TTC549 (cell line): ENCODE measurements around the gene SF3B2.
"Not testable (repeated sequence)": the region's sequence is repeated elsewhere in the genome, so short reads cannot be mapped to it uniquely, and the experiment has no call there.

Experiments used
- FAIRE-seq: peaks from 2 replicates; lab custom pipeline; 2012; peaks lifted over from hg19 to GRCh38; lab: Jason Lieb, UNC

The SF3B2 gene

DNA sequence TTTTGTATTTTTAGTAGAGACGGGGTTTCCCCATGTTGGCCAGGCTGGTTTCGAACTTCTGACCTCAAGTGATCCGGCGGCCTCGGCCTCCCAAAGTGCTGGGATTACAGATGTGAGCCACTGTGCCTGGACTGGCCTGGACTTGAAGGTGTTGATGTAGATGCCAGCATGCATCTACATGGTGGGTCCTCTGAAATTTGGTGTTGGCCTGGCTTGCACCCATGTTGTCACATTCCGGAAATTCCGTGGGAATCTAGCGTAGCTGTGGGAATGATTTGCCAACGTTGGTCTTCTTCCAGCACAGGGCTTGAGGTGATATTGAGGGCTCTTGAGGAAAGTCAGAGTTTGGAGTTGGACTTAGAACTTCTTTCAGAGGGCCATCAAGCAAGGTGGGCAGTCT lies 24.4 kb downstream of the SF3B2 start:
- no peak for FAIRE-seq

DNA sequence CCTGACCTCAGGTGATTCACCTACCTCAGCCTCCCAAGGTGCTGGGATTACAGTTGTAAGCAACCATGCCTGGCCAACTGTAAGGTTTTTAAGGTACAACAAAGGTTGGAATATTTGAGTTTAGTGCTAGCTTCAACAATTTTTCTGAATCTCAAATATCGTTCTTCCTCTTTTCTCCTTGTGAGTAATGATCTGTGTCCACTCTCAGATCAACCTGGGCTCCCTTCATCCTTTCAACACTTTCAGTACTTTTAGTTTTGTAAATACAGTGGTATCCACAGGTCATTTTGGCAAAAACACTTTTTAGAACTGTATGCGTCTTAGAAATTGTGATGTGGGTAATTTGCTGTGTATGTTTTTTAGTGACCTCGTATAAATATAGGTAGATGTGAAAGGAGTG lies 25.8 kb downstream of the SF3B2 start:
- no peak for FAIRE-seq

DNA sequence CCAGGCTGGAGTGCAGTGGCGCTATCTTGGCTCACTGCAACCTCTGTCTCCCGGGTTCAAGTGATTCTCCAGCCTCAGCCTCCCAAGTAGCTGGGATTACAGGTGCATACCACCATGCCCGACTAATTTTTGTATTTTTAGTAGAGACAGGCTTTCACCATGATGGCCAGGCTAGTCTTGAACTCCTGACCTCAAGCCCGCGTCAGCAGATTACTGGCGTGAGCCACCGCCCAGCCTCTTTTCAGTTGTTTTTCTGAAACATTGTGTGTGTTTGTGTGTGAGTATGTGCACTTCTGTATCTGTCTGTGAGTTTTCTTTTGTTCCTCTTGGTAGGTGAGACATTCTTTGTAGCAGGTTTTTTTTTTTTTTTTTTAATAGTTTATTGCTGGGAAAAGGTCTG lies 26.8 kb downstream of the SF3B2 start:
- not testable (repeated sequence) for FAIRE-seq

DNA sequence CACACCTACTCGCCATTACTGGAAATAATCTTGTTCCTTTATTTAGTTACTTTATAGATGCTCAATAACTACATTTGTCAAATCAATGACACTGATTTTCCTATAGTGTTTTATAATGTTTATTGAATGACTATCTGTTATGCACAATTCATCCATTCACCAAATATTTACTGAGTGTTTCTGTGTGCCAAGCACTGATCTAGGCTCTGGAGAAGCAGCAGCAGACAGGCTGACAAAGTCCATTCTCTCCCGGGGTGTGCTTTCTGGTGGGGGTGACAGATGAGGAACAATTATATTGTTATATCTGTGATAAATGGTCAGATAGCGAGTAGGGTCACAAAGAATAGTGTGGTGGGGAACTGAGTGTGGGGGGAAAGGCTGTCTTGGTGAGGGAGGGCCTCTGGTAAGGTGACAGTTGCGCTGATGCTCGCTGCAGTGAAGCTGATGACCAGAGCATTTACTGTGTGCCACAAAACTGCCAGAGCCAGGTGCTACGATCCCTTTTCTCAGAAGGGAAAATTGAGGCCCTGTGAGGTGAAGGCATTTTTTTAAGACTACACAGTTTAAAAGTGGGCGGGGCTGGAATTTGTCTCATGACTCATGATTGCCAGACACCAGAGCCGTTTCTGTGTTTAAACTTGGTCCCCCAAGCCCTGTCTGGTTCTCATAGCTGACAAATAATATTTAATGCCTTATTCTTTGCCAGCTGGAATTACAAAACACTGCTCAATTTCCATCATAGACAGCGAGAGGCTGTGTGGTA lies 28.1 kb downstream of the SF3B2 start:
- FAIRE-seq, result no peak

DNA sequence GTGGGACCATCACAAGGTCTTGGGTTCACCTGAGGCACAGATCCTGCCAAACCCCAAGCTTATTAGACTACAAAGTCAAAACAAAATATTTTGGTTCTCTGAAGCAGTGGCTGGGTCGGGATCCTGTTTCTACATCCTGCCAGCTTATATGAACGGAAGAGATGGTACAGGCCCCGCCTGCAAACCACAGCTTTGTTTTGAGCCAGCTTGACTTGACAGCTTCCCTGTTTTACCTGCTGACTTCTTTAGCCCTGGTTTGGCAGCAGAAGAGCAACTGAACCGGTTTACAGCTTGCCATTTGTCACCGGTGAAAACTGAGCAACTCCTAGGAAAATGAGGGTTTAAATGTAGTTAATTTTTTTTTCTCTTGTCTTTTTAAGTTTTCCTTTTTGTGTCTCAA lies 29.3 kb downstream of the SF3B2 start:
- no peak for FAIRE-seq

DNA sequence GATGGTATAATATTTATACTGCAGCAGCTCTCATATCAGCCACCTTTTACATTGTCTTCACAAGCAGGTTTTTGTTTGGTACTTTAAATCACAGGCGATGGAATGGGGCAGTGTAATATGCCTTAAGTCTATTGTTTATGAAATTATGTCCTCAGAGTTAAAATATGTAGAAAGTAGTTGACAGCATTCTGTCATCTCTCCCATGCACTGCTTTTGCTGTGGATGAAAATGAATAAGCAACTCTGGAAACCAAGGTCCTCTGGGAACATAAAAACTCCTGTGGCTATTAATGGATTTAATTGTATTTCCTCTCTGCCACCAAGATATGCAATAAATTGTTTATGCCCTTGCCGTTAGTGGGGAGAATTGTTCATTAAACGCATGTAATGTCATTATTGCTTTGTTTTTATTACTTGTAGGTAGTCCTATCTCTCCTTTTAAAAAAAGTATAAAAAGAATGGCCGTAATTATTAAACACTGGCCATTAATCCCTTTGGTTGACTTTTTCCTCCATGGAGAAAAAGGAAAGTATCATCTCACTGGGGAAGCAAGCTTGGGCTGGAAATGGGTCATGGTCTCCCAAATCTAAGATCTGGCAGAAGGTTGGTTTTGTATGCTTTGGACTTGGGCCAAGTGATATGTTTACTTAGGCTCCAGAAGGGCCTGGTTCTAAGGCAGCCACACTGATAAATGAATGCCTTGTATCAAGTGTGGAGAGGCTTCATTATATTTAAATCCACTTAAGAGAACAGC lies 31.0 kb downstream of the SF3B2 start:
- no peak for FAIRE-seq

DNA sequence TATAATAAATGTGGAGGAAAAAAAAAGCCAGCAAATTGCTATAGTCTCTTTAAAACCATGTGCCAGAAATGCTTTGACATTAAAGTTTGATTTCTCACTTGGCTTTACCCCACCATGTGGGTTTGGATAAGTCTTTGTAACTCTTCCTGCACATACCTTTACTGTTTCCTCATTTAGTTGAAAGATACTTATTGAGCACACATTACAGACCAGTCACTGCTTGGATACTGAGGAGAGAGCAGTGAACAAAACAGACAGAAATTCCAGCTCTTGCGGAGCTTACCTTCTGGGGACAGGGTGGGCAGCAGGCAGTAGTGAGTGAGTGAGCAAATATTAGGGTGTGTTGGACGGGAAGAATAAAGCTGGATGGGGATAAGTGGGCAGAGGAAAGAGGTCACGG lies 31.6 kb downstream of the SF3B2 start:
- FAIRE-seq, result no peak

DNA sequence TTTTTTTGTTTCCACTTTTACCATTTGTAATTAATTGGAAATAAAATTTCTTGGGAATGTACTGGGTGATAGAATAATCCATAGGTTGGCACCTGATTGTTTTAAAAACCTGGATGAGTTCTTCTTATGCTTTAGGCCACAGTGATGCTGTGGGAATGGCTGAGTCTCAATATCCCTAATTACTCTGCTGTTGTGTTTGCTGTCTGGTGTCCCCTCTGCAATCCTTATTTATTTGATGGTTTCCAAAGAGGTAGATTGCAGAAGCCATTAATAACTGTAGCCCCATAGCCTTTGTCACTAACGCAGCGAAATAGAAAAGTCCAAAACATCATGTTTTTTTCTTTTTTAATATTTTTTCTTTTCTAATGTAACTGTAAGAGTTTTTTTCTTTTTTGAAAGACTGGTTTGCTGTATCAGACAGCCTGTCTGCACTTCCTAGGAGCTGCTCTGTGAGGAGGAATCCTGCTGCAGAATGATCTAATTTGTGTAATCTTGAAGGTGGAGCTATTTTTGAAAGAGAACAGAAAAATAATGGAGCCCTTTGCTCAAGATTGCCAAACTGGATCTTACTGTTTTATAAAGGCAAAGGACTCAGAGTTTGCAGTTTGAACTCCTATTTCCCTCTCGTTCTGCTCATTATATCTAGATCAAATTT lies 32.8 kb downstream of the SF3B2 start:
- FAIRE-seq, result no peak

DNA sequence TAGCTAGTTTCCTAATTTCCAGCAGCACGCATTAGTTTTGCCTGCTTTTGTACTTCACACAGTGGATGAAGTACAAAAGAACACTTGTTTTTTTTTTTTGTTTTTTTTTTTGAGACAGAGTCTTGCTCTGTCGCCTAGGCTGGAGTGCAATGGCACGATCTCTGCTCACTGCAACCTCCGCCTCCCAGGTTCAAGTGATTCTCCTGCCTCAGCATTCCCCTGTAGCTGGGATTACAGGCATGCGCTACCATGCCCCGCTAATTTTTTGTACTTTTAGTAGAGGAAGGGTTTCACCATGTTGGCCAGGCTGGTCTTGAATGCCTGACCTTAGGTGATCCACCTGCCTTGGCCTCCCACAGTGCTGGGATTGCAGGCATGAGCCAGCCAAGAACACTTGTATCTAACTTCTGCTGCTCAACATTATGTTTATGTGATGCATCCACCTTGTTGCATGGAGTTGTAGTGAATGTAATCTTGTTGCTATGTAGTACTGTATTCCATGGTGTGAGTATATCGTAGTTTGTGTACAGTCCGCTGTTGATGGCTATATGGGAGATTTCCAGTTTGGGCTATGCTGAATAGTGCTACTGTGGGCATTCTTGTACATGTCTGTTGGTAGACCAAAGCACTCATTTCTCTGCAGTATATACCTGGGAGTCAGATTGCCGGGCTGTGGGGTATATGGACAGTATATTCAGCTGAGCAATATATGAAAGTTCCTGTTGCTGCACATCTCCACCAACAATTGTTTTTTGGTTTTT lies 35.2 kb downstream of the SF3B2 start:
- FAIRE-seq, result no peak

DNA sequence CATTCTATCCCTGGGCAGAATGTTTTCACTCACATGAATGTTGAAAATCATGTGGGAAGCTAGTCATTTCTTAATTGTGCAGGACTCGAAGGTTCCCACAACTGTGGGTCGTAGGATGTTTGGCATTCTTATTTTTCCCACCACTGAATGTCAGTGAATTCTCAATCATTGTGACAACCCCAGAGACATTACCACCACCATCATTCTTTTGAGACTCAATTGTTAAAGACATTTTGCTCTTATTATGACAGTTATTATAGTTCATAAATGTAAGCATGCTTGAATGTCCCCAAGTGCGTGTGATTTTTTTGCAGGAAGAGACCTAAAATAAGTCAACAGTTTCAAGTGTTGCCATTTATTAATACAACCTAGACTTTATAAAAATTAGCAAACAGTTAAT lies 36.9 kb downstream of the SF3B2 start:
- no peak for FAIRE-seq

DNA sequence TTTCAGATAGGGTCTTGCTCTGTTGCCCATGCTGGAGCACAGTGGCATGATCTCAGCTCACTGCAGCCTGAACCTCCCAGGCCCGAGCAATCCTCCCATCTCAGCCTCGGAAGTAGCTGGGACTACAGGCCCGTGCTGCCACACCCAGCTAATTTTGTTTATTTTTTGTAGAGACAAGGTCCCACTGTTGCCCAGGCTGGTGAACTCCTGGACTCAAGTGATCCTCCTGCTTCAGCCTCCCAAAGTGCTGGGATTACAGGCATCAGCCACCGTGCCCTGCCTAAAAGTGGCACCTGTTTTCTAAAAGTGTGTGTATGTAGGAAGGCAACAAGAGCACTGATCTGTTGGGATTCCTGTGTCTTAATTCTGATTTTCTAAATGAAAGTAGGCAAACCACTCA lies 38.1 kb downstream of the SF3B2 start:
- FAIRE-seq, result no peak

DNA sequence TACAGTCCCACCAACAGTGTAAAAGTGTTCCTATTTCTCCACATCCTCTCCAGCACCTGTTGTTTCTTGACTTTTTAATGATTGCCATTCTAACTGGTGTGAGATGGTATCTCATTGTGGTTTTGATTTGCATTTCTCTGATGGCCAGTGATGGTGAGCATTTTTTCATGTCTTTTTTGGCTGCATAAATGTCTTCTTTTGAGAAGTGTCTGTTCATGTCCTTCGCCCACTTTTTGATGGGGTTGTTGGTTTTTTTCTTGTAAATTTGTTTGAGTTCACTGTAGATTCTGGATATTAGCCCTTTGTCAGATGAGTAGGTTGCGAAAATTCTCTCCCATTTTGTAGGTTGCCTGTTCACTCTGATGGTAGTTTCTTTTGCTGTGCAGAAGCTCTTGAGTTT lies 40.0 kb downstream of the SF3B2 start:
- FAIRE-seq, result not testable (repeated sequence)

DNA sequence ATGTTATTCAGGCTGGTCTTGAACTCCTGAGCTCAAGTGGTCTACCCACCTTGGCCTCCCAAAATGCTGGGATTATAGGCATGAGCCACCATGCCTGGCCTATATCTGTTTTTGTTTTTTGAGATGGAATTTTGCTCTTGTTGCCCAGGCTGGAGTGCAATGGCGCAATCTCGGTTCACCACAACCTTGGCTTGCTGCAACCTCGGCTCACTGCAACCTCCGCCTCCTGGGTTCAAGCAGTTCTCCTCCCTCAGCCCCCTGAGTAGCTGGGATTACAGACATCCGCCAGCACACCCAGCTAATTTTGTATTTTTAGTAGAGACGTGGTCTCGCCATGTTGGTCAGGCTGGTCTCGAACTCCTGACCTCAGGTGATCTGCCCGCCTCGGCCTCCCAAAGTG lies 47.6 kb downstream of the SF3B2 start:
- FAIRE-seq, result not testable (repeated sequence)

DNA sequence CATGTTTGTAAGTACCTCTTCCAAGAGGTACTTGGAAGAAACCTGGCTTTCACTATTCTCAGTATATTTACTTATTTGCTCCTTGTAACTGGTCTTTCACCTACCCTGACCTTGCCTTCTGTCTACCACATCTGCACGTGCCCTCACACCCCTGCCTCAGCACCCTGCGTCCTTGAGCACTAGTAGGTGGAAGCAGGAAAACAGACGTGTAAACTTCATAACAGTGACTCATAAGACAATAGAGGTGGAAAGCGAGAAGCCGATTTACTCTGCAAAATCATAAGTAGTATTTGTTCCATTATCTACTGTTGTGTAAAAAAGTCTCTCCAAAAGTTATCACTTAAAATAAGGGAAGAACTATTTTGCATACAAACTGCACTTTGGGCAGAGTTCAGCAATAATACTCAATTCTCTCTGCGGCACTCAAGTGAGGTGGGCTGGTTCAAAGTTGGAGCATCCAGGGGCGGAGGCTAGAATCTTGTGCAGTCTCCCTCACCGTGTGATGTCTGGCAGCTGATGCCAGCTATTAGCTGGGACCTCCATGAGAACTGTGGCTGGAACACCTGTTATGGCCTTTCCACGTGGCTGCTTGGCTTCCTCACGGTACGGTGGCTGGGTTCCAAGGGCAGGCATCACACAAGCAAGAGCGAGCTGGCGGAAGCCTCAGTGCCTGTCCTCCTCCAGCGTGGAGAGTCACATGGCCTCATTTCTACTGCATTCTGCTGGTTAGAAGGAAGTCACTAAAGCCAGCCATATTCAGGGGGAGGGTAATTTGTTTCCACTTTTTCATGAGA lies 48.3 kb downstream of the SF3B2 start:
- FAIRE-seq, result no peak

DNA sequence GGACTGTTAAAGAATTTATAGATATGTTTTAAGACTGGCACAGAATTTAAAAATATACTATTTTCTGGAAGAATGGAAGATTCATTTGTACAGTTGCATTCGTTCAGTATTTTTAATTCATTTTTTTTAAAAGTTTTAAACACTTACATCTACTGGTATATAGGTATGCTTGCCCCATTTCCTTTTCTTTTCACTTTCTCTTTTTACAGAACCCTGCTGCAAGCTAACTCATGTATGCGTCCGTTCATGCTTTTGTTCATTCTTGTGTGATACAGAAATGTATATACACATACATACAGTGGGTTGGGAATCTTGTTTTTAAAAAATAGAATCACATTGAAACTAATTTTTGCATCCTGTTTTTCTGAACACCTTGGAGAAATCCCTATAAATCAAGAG lies 48.9 kb downstream of the SF3B2 start:
- no peak for FAIRE-seq

DNA sequence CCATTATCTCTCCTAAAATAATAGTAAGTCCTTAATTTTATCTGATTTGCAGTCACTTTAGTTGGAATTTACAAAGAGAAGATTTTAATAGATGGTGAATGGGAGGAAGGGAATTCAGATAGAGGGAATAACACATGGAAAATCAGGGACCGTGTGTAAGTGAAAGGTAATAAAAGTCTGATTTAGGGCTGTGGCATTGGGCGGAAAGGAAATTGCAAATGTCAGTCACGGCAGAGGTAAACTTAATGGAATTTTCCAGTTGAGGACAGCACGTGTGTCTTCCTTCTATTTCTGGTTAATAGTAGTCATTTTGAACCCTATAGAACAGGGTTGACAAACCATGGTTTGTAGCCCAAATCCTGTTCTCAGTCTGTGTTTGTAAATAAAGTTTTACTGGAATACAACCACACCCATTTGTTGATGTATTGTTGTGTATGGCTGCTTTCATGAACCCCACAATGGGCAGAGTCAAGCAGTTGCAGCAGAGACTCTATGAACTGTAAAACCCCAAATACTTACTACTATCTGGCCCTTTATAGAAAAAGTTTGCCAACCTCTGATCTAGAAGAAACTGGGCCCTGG lies 52.0 kb downstream of the SF3B2 start:
- FAIRE-seq, result no peak

DNA sequence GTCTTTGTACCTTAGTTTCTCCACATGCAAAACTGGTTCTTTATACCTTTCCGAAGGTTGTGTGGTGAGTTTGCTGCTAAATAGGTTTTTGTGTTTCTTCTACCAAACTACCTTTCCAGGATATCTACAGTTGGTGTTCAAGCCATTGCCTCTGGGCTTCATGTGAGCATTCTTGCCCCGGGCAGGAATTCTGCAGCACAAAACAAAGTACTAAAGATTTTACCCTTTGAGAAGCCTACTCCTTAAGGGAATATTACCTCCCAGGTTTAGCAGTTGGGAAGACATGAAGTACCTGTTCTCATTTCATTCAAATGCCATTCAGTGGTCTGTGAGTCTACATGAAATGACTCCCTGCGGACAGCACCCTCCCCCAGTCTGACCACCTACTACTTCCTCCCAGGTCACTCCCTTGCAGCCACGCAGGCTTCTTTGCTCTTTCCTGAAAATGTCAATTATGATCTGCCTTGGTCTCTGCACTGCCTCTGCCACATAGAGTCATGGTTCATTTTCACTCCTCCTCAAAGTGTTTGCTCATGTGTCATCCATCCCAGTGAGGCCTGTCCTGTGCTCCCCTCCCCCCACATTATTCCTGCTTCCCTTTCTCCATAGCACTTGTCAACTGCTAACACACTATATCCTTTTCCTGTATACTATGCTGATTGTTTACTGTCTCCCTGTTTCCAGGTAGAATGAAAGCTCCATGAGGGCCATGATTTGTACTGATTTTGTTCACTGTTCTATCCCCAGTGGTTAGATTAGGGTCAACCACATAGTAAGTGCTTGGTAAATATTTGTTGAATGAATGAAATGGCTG lies 54.8 kb downstream of the SF3B2 start:
- FAIRE-seq, result no peak

DNA sequence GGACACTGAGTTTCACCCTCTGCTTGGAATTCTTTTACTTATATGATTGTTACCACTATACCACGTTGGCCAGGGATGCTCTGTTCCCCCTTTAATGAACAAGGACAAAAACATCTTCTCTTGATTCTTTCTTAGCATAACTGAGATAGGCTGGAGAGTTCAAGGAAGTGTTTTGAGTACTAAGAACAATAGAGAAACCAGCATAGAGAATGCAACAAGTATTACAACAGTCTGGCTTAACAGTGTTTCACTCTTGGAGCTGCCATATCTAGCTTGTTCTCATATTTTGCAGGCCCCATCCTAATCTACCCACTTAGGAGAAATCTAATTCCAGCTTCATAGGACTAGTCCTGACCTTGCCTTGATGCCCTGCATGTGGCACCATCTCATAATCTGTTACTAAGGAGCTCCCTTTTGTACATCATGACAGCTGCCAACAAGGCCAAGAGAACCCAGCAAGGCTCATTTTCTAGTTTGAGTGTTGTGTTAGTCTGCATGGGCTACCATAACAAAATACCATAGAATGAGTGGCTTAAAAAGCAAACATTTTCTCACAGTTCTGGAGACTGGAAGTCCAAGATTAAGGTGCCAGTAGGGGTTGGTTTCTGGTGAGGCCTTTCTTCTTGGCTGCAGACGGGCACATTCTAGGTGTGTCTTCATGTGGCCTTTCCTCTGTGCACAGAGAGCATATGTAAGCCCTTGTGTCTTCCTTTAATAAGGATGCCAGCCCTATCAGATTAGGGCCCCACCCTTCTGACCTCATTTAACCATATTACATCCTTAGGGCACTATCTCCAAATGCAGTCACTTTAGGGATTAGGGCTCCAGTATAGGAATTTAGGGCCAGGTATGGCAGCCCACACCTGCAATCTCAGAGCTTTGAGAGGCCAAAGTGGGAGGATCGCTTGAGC lies 55.7 kb downstream of the SF3B2 start:
- FAIRE-seq, result no peak

DNA sequence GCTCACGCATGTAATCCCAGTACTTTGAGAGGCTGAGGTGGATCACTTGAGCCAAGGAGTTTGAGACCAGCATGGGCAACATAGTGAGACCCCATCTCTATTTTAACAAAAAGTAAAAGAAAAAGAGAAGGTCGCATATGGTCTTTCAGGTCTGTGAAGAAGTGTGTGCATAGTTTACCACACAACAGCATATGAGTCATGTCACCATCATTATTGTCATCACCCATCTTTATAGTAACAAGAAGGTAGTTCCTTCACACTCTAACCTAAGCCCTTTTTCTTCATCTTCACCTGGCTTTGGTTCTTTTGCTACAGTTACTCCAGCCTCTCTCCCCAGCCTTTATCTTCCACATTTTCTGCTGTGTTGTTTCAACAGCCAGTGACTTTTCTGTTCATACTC lies 57.1 kb downstream of the SF3B2 start:
- FAIRE-seq, result no peak

DNA sequence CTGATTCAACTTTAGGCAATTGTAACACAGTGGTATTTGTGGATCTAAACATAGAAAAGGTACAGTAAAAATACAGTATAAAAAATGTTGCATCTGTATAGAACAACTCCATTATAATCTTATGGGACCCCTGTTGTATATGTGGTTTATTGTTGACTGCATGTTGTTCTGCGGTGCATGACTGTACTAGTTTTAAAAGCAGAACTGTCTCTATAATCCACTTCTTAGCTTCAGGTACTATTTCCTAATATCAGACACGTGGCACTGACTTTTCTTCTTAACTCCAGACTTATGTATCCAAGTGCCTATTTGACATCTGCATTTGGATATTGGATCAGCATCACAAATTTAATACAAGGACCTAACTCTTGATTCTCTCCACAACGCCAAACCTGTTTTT lies 59.0 kb downstream of the SF3B2 start:
- FAIRE-seq, result no peak
